Hepatocyte (in vitro differentiated cells): ENCODE results near the gene SLC26A4.

Experiments used
- EZH2 ChIP-seq: fragments of 200-600 bp; sonication (generic); IDR thresholded peaks from 2 replicates; pipeline ENCODE4 v1.6.1; 2016; ENCODE audit warnings: antibody characterized with exemption, mild to moderate bottlenecking, borderline replicate concordance
- EZH2phosphoT487 ChIP-seq: fragments of 200-600 bp; sonication (generic); IDR thresholded peaks from one replicate; pipeline ENCODE4 v1.6.1; 2018; ENCODE audit warnings: antibody characterized with exemption, mild to moderate bottlenecking, low read depth, moderate library complexity; ENCODE audit not compliant: unreplicated experiment, severe bottlenecking
- TF ChIP-seq, protein P1 (sequence below): fragments of 200-600 bp; sonication (generic); IDR thresholded peaks from 2 replicates; pipeline ENCODE4 v1.5.1; 2016; ENCODE audit warnings: antibody characterized with exemption, mild to moderate bottlenecking; ENCODE audit not compliant: poor library complexity

- TF ChIP-seq, protein P1, sequence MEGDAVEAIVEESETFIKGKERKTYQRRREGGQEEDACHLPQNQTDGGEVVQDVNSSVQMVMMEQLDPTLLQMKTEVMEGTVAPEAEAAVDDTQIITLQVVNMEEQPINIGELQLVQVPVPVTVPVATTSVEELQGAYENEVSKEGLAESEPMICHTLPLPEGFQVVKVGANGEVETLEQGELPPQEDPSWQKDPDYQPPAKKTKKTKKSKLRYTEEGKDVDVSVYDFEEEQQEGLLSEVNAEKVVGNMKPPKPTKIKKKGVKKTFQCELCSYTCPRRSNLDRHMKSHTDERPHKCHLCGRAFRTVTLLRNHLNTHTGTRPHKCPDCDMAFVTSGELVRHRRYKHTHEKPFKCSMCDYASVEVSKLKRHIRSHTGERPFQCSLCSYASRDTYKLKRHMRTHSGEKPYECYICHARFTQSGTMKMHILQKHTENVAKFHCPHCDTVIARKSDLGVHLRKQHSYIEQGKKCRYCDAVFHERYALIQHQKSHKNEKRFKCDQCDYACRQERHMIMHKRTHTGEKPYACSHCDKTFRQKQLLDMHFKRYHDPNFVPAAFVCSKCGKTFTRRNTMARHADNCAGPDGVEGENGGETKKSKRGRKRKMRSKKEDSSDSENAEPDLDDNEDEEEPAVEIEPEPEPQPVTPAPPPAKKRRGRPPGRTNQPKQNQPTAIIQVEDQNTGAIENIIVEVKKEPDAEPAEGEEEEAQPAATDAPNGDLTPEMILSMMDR, result no peak
- TF ChIP-seq EZH2 (no peak), EZH2phosphoT487 (no peak)
Measured at GRCh38 chr7:107680478-107680877, 19.9 kb downstream of the SLC26A4 start.
